SU-DHL-6 (cell line): ENCODE results near the gene TAF15.

Source experiments
- H2AFZ ChIP-seq: fragments of 200-600 bp; sonication (generic); 2 replicates; pipeline ENCODE4 v1.6.1; 2014; ENCODE audit warnings: low read depth, mild to moderate bottlenecking, moderate library complexity, mixed read lengths, antibody characterized with exemption, low read length; ENCODE audit not compliant: severe bottlenecking
- H3F3A ChIP-seq: fragments of 200-600 bp; shearing (Covaris generic); 2 replicates; pipeline ENCODE4 v1.6.0; 2016; ENCODE audit warnings: antibody characterized with exemption, mild to moderate bottlenecking; ENCODE audit not compliant: insufficient read depth
- H3K27ac ChIP-seq: fragments of 200-600 bp; sonication (generic); 2 replicates; pipeline ENCODE4 v1.5.1; 2016; ENCODE audit warnings: low read depth, mild to moderate bottlenecking, low read length, moderate library complexity, mixed read lengths
- H3K27me3 ChIP-seq: fragments of 200-600 bp; sonication (generic), shearing (Covaris generic); 2 replicates; pipeline ENCODE4 v1.6.0; 2014; ENCODE audit warnings: mild to moderate bottlenecking, low read length
- H3K36me3 ChIP-seq: fragments of 200-600 bp; sonication (generic); 2 replicates; pipeline ENCODE4 v1.6.1; 2014; ENCODE audit warnings: mild to moderate bottlenecking, low read length, mixed read lengths
- H3K4me2 ChIP-seq: fragments of 300-600, 200-600 bp; shearing (Covaris generic), sonication (generic); 2 replicates; pipeline ENCODE4 v1.6.0; 2014; ENCODE audit warnings: low read length, low read depth, mild to moderate bottlenecking; ENCODE audit not compliant: poor library complexity, severe bottlenecking
- H3K4me3 ChIP-seq: fragments of 200-600 bp; sonication (generic); 2 replicates; pipeline ENCODE4 v1.5.1; 2014; ENCODE audit warnings: antibody characterized with exemption, low read length, mild to moderate bottlenecking, mixed read lengths; ENCODE audit not compliant: insufficient read depth, poor library complexity, severe bottlenecking
- H3K79me2 ChIP-seq: fragments of 200-600 bp; sonication (generic); 2 replicates; pipeline ENCODE4 v1.6.1; 2014; ENCODE audit warnings: mild to moderate bottlenecking, low read length, moderate library complexity; ENCODE audit not compliant: insufficient read depth
- H3K9ac ChIP-seq: fragments of 200-600 bp; sonication (generic); 2 replicates; pipeline ENCODE4 v1.7.0; 2014; ENCODE audit warnings: mild to moderate bottlenecking, low read length
- H3K9me2 ChIP-seq: fragments of 200-600 bp; sonication (generic); replicated peaks from 2 replicates; pipeline ENCODE4 v1.6.1; 2014; ENCODE audit warnings: low read length; ENCODE audit not compliant: insufficient read depth
- H3K9me3 ChIP-seq: fragments of 200-600 bp; sonication (generic); 2 replicates; pipeline ENCODE4 v1.6.1; 2014; ENCODE audit warnings: low read length, mixed read lengths; ENCODE audit not compliant: insufficient read depth
- H4K20me1 ChIP-seq: fragments of 200-600 bp; sonication (generic); 2 replicates; pipeline ENCODE4 v1.6.1; 2014; ENCODE audit warnings: low read depth, mild to moderate bottlenecking, antibody characterized with exemption, low read length, moderate library complexity, mixed read lengths
- EZH2phosphoT487 ChIP-seq: fragments of 200-600 bp; sonication (generic), shearing (Covaris generic); conservative IDR thresholded peaks from 2 replicates; pipeline ENCODE4 v1.6.1; 2018; ENCODE audit warnings: mild to moderate bottlenecking, antibody characterized with exemption, low read length, moderate library complexity, mixed read lengths
- TF ChIP-seq, protein P1 (sequence below): fragments of 200-600 bp; sonication (generic); IDR thresholded peaks from one replicate; pipeline ENCODE4 v1.5.1; 2017; ENCODE audit warnings: antibody characterized with exemption, mild to moderate bottlenecking, low read length, moderate library complexity; ENCODE audit not compliant: insufficient read depth, poor library complexity, severe bottlenecking

TAF15 gene

GRCh38 chr17:35847633-35848373 is 38.5 kb downstream of the TAF15 start:
- TF ChIP-seq EZH2phosphoT487 = no peak
- TF ChIP-seq, protein P1, sequence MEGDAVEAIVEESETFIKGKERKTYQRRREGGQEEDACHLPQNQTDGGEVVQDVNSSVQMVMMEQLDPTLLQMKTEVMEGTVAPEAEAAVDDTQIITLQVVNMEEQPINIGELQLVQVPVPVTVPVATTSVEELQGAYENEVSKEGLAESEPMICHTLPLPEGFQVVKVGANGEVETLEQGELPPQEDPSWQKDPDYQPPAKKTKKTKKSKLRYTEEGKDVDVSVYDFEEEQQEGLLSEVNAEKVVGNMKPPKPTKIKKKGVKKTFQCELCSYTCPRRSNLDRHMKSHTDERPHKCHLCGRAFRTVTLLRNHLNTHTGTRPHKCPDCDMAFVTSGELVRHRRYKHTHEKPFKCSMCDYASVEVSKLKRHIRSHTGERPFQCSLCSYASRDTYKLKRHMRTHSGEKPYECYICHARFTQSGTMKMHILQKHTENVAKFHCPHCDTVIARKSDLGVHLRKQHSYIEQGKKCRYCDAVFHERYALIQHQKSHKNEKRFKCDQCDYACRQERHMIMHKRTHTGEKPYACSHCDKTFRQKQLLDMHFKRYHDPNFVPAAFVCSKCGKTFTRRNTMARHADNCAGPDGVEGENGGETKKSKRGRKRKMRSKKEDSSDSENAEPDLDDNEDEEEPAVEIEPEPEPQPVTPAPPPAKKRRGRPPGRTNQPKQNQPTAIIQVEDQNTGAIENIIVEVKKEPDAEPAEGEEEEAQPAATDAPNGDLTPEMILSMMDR = no peak
- Histone ChIP-seq H3K4me3 (no peak overlapping the region), H3K4me2 (no peak overlapping the region), H3K9ac (no peak overlapping the region), H3F3A (peaks cover 10% of the 10 kb centered on the region; the same call in 1 of the 2 replicates), H3K27ac (no peak overlapping the region), H3K27me3 (no peaks in the 10 kb centered on the region), H3K36me3 (peaks cover 42% of the 10 kb centered on the region), H3K79me2 (peaks cover 9% of the 10 kb centered on the region), H3K9me2 (no peaks in the 10 kb centered on the region), H2AFZ (no peak overlapping the region), H4K20me1 (peaks cover 4% of the 10 kb centered on the region; the same call in 1 of the 2 replicates), H3K9me3 (no peaks in the 10 kb centered on the region)

GRCh38 chr17:35849469-35850348 is 40.4 kb downstream of the TAF15 start:
- H3K27me3 ChIP-seq = no peaks in the 10 kb centered on the region
- H3K27ac ChIP-seq = no peak overlapping the region
- TF ChIP-seq, protein P1 = peak; percentile 87
- TF ChIP-seq EZH2phosphoT487 = no peak
- H3K9me2 ChIP-seq = no peaks in the 10 kb centered on the region
- peaks cover 4% of the 10 kb centered on the region; the same call in 1 of the 2 replicates for H4K20me1 ChIP-seq
- H3K9me3 ChIP-seq = no peaks in the 10 kb centered on the region
- H3K9ac ChIP-seq = no peak overlapping the region
- H2AFZ ChIP-seq = no peak overlapping the region
- H3K79me2 ChIP-seq = no peaks in the 10 kb centered on the region
- peaks cover 28% of the 10 kb centered on the region for H3K36me3 ChIP-seq
- H3F3A ChIP-seq = peaks cover 10% of the 10 kb centered on the region; the same call in 1 of the 2 replicates
- H3K4me2 ChIP-seq = no peak overlapping the region
- no peak overlapping the region for H3K4me3 ChIP-seq

DNA sequence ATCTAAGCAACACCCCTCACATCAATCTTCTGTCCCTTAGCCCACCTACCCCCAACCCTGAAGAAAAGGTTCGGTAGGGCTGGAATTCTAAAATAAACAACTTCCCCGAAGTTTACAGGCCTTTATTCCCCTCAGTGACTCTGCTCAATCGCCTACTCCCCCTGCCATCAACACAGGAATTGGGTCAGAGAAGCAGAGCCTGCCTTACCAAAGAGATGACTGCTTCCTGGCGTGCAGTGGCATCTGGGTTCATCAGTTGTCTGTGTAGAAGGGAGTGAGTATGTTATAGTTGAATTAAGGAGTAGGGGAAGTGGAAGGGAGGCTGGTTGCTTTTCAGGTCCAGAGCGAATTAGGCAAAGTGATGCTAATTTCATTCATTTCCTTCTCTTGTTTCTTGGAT is 46.7 kb downstream of the TAF15 start:
- Histone ChIP-seq H3K27ac (no peak overlapping the region), H3K9me2 (no peaks in the 10 kb centered on the region), H3F3A (no peaks in the 10 kb centered on the region), H2AFZ (no peak overlapping the region), H3K4me2 (no peak overlapping the region), H4K20me1 (no peaks in the 10 kb centered on the region), H3K9me3 (no peaks in the 10 kb centered on the region), H3K9ac (no peak overlapping the region), H3K27me3 (no peaks in the 10 kb centered on the region), H3K36me3 (no peaks in the 10 kb centered on the region), H3K4me3 (no peak overlapping the region), H3K79me2 (no peaks in the 10 kb centered on the region)
- TF ChIP-seq, protein P1 = no peak
- TF ChIP-seq EZH2phosphoT487 = no peak
